ENCODE measurements around the gene DBNL. TPM values are rescaled to one million over a fixed set of nuclear protein-coding genes. Genes with fewer than 3 reads are reported as not detected.
"Not testable (repeated sequence)": the region's sequence is repeated elsewhere in the genome, so short reads cannot be mapped to it uniquely, and the experiment has no call there.

Gene DBNL
- total RNA-seq, 5 donors from 2014 or later (not counting 1 experiment from before 2014, with no cell fraction given): 101 to 188 (median 156) TPM

- H3K36me3 ChIP-seq (ENCODE audit: control insufficient read depth in 2 of 2, extremely low read depth in 1 of 2, insufficient read depth in 1 of 2, low read length in 1 of 2); H3K36me3 Mint-ChIP-seq; DNase-seq; H3K9me3 ChIP-seq; H3K27me3 ChIP-seq (replicated peaks in 1 of 2; ENCODE audit: control insufficient read depth in 2 of 2, extremely low read depth in 1 of 2, insufficient read depth in 2 of 2, low read length in 1 of 2); H3K4me1 Mint-ChIP-seq; H3K27ac ChIP-seq (ENCODE audit: low read length); ATAC-seq (replicated peaks in 1 of 4); H3K9me3 Mint-ChIP-seq; H3K4me1 ChIP-seq (ENCODE audit: control insufficient read depth in 1 of 2, extremely low read depth in 1 of 2, insufficient read depth in 2 of 2, low read length in 2 of 2); H3K27me3 Mint-ChIP-seq; POLR2A ChIA-PET; H3K4me3 ChIP-seq (ENCODE audit: control insufficient read depth in 1 of 2, extremely low read depth in 1 of 2, low read length in 1 of 2); H3K4me3 Mint-ChIP-seq; H3K27ac Mint-ChIP-seq: not testable (repeated sequence)
- WGBS (ENCODE audit: insufficient coverage): no CpG with 5 or more reads among the region's 6 CpGs
- CTCF ChIA-PET: interaction anchor here in 1 of 2 donors (0.6 kb wide), 1 partner anchor 97 kb away, joined by 4 read pairs; no protein-coding TSS in a partner anchor
Measured at GRCh38 chr7:44032031-44032430, 12.5 kb upstream of the DBNL start.

- H3K27ac Mint-ChIP-seq; DNase-seq; H3K9me3 ChIP-seq; CTCF ChIA-PET; H3K4me1 ChIP-seq (ENCODE audit: control insufficient read depth in 1 of 2, extremely low read depth in 1 of 2, insufficient read depth in 2 of 2, low read length in 2 of 2); ATAC-seq (replicated peaks in 1 of 4); H3K4me3 ChIP-seq (ENCODE audit: control insufficient read depth in 1 of 2, extremely low read depth in 1 of 2, low read length in 1 of 2); H3K4me3 Mint-ChIP-seq; H3K36me3 Mint-ChIP-seq; H3K27ac ChIP-seq (ENCODE audit: low read length); H3K36me3 ChIP-seq (ENCODE audit: control insufficient read depth in 2 of 2, extremely low read depth in 1 of 2, insufficient read depth in 1 of 2, low read length in 1 of 2); H3K9me3 Mint-ChIP-seq; H3K27me3 ChIP-seq (replicated peaks in 1 of 2; ENCODE audit: control insufficient read depth in 2 of 2, extremely low read depth in 1 of 2, insufficient read depth in 2 of 2, low read length in 1 of 2); POLR2A ChIA-PET; H3K27me3 Mint-ChIP-seq; H3K4me1 Mint-ChIP-seq: not testable (repeated sequence)
- WGBS (ENCODE audit: insufficient coverage): 100% methylated on average over 1 of the region's 18 CpGs
Measured at GRCh38 chr7:44033971-44034844, 10.3 kb upstream of the DBNL start.

- DNase-seq (peak in 13 of 35 experiments; percentile 15 to 56 (median 24)), ATAC-seq (replicated peaks in 1 of 4) (peak; percentile 4 to 17 (median 7))
- H3K4me1 Mint-ChIP-seq: peaks cover 0 to 11% (median 8%) of the 10 kb centered on the region in 3 donors
- H3K36me3 Mint-ChIP-seq; H3K27ac ChIP-seq (ENCODE audit: low read length); CTCF ChIA-PET; H3K27ac Mint-ChIP-seq; H3K9me3 ChIP-seq; H3K27me3 ChIP-seq (replicated peaks in 1 of 2; ENCODE audit: control insufficient read depth in 2 of 2, extremely low read depth in 1 of 2, insufficient read depth in 2 of 2, low read length in 1 of 2); POLR2A ChIA-PET; H3K36me3 ChIP-seq (ENCODE audit: control insufficient read depth in 2 of 2, extremely low read depth in 1 of 2, insufficient read depth in 1 of 2, low read length in 1 of 2); H3K27me3 Mint-ChIP-seq; H3K4me3 Mint-ChIP-seq; H3K4me3 ChIP-seq (ENCODE audit: control insufficient read depth in 1 of 2, extremely low read depth in 1 of 2, low read length in 1 of 2); H3K9me3 Mint-ChIP-seq: not testable (repeated sequence)
- no CpG with 5 or more reads among the region's 10 CpGs for WGBS (ENCODE audit: insufficient coverage)
- peaks cover 0 to 11% of the 10 kb centered on the region in 2 experiments for H3K4me1 ChIP-seq (ENCODE audit: control insufficient read depth in 1 of 2, extremely low read depth in 1 of 2, insufficient read depth in 2 of 2, low read length in 2 of 2)
Measured at GRCh38 chr7:44036364-44036763, 8.1 kb upstream of the DBNL start.

GRCh38 chr7:44037951-44038350, 6.6 kb upstream of the DBNL start:
- DNase-seq: not testable (repeated sequence)

GRCh38 chr7:44038553-44038952, 5.9 kb upstream of the DBNL start:
- H3K36me3 Mint-ChIP-seq; H3K9me3 Mint-ChIP-seq; H3K27ac ChIP-seq (ENCODE audit: low read length); H3K9me3 ChIP-seq; POLR2A ChIA-PET; ATAC-seq (replicated peaks in 1 of 4); CTCF ChIA-PET; H3K27me3 ChIP-seq (replicated peaks in 1 of 2; ENCODE audit: control insufficient read depth in 2 of 2, extremely low read depth in 1 of 2, insufficient read depth in 2 of 2, low read length in 1 of 2); DNase-seq; H3K4me3 Mint-ChIP-seq; H3K27me3 Mint-ChIP-seq; H3K36me3 ChIP-seq (ENCODE audit: control insufficient read depth in 2 of 2, extremely low read depth in 1 of 2, insufficient read depth in 1 of 2, low read length in 1 of 2); H3K27ac Mint-ChIP-seq; H3K4me3 ChIP-seq (ENCODE audit: control insufficient read depth in 1 of 2, extremely low read depth in 1 of 2, low read length in 1 of 2): not testable (repeated sequence)
- H3K4me1 ChIP-seq (ENCODE audit: control insufficient read depth in 1 of 2, extremely low read depth in 1 of 2, insufficient read depth in 2 of 2, low read length in 2 of 2): peaks cover 0 to 14% of the 10 kb centered on the region in 2 experiments
- no CpG with 5 or more reads among the region's 12 CpGs for WGBS (ENCODE audit: insufficient coverage)
- peaks cover under 1 to 16% (median 8%) of the 10 kb centered on the region in 3 donors for H3K4me1 Mint-ChIP-seq

More at GRCh38 chr7:44037951-44038350, 6.6 kb upstream of the DBNL start:
- POLR2A ChIA-PET; H3K27ac ChIP-seq (ENCODE audit: low read length); H3K9me3 ChIP-seq; H3K9me3 Mint-ChIP-seq; H3K27me3 ChIP-seq (replicated peaks in 1 of 2; ENCODE audit: control insufficient read depth in 2 of 2, extremely low read depth in 1 of 2, insufficient read depth in 2 of 2, low read length in 1 of 2); H3K4me3 Mint-ChIP-seq; ATAC-seq (replicated peaks in 1 of 4); H3K4me3 ChIP-seq (ENCODE audit: control insufficient read depth in 1 of 2, extremely low read depth in 1 of 2, low read length in 1 of 2); H3K27me3 Mint-ChIP-seq; H3K36me3 ChIP-seq (ENCODE audit: control insufficient read depth in 2 of 2, extremely low read depth in 1 of 2, insufficient read depth in 1 of 2, low read length in 1 of 2); CTCF ChIA-PET; H3K36me3 Mint-ChIP-seq: not testable (repeated sequence)
- H3K4me1 ChIP-seq (ENCODE audit: control insufficient read depth in 1 of 2, extremely low read depth in 1 of 2, insufficient read depth in 2 of 2, low read length in 2 of 2): peaks cover 0 to 11% of the 10 kb centered on the region in 2 experiments
- no CpG with 5 or more reads among the region's 2 CpGs for WGBS (ENCODE audit: insufficient coverage)
- peaks cover 0 to 15% (median 8%) of the 10 kb centered on the region in 3 donors for H3K4me1 Mint-ChIP-seq
- H3K27ac Mint-ChIP-seq: peak overlapping the region; percentile 66 to 82

GRCh38 chr7:44038961-44039558, 5.4 kb upstream of the DBNL start:
- peak overlapping the region; percentile 48 to 73 (median 63) for H3K4me3 Mint-ChIP-seq
- H3K4me3 ChIP-seq (ENCODE audit: control insufficient read depth in 1 of 2, extremely low read depth in 1 of 2, low read length in 1 of 2); H3K36me3 Mint-ChIP-seq; H3K27ac ChIP-seq (ENCODE audit: low read length); CTCF ChIA-PET; H3K9me3 ChIP-seq; H3K9me3 Mint-ChIP-seq; H3K27me3 ChIP-seq (replicated peaks in 1 of 2; ENCODE audit: control insufficient read depth in 2 of 2, extremely low read depth in 1 of 2, insufficient read depth in 2 of 2, low read length in 1 of 2); H3K27me3 Mint-ChIP-seq; H3K36me3 ChIP-seq (ENCODE audit: control insufficient read depth in 2 of 2, extremely low read depth in 1 of 2, insufficient read depth in 1 of 2, low read length in 1 of 2): not testable (repeated sequence)
- ATAC-seq (replicated peaks in 1 of 4): peak; percentile 51 to 70 (median 59)
- DNase-seq: peak; percentile 68 to 93 (median 87)
- peaks cover 4 to 19% of the 10 kb centered on the region in 2 experiments for H3K4me1 ChIP-seq (ENCODE audit: control insufficient read depth in 1 of 2, extremely low read depth in 1 of 2, insufficient read depth in 2 of 2, low read length in 2 of 2)
- peak overlapping the region; percentile 77 to 81 for H3K27ac Mint-ChIP-seq
- POLR2A ChIA-PET: interaction anchor here in 1 of 2 donors (0.6 kb wide), 1 partner anchor 17 kb away, joined by 4 read pairs; no protein-coding TSS in a partner anchor
- 33% methylated on average over 5 of the region's 26 CpGs for WGBS (ENCODE audit: insufficient coverage)
- H3K4me1 Mint-ChIP-seq: peaks cover 6 to 21% (median 12%) of the 10 kb centered on the region in 3 donors
